Measurements from ENCODE around the gene ANKRD11.
"Not testable (repeated sequence)": the region's sequence is repeated elsewhere in the genome, so short reads cannot be mapped to it uniquely, and the experiment has no call there.

ANKRD11 gene

DNA sequence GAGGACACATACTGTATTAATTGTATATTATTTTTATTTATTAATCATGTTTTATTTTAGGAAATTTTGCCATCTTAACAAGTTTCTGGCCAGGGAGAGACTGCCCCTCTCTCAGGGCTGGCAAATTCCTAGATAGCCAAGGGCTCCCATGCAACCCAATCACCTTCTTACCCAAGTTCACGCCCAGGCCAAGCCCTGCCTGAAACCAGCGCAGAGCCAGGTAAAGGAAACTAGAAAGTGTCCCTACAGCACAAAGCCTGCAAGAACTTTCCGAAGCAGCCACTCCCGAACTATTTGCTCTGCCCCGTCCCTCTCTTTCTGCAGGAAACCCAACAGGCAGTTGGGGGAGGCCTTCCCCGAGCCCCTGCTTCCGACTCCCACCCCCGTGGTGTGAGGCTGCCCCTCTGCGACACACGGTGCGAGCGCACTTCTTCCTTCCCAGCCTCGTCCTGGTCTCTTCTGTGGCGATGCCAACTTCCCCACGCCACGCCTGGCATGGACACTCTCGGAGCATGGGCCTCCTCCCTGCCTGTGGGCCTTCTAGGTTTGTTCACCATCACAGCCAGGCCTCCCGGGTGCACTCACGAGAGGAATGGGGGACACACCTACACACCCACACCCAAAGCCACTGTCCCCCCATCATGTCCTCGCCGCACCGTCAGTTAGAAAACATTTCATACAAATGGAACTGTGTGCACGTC, 172.5 kb downstream of the ANKRD11 start:
- DNase-seq (ENCODE audit: low read depth, low spot score), result no peak

DNA sequence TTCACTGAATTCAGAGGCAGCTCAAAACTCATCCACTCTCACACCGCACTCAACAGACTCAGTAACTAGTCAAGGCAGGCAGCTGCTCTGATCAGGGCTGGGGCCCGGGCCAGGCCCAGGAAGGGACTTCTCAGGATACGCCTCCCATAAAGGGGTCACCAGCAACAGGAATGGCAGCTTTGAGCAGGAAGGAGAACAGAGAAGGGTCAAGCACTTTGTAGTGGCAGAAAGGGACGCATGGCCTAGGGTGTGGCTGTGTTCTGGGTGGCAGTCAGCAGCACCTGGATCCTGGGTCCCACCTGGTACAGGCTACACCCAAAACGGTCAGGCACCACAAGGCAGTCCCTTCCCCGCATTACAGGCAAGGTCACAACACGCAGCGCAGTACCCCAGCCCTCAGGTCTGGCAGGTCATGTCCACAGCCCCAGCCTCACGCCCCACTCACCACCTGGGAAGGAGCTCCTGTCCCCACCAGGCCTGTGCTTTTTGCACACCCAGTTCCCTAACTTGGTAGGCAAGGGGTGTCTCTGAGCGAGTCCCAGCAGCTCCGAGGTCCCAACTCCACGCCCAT, 173.2 kb downstream of the ANKRD11 start:
- no peak for DNase-seq (ENCODE audit: low read depth, low spot score)

- DNase-seq (ENCODE audit: low read depth, low spot score), result no peak
Observed at GRCh38 chr16:89316701-89317100, 173.7 kb downstream of the ANKRD11 start.

DNA sequence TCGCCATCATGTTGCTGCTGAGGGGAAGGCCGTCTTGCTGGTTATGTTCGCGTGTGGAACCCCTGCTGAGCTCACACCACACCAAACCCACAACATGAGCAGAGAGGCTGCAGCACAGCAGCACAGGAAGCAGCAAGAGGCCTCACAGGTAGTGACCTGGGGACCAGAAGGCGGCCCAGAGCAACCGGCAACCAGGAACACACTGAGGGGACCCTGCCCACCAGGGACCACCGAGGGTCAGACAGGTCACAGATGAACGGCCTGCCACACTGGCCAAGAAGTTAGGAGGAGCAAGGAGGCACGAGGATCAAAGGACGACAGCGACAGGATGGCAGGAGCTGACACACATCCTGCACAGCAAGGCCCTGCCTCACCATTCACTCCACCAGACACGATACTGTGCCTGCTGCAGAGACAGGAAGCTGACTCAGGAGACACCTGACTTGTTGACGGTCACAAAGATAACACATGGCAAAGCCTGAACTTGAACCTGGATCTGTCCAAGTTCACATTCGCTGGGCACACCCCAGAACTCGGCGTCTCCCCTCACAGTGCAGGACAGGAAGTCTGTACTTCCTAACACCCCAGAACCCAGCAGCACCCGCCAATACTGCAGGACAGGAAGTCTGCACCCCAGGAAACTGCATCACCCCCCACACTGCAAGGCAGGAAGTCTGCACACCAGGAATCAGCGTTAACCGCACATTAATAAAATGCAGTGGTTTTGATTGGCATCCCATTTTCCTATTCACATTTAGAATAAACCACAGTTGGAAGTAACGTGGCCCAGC, 174.4 kb downstream of the ANKRD11 start:
- peak; percentile 62 for DNase-seq (ENCODE audit: low read depth, low spot score)

GRCh38 chr16:89315271-89315670, 175.1 kb downstream of the ANKRD11 start:
- no peak for DNase-seq (ENCODE audit: low read depth, low spot score)

DNA sequence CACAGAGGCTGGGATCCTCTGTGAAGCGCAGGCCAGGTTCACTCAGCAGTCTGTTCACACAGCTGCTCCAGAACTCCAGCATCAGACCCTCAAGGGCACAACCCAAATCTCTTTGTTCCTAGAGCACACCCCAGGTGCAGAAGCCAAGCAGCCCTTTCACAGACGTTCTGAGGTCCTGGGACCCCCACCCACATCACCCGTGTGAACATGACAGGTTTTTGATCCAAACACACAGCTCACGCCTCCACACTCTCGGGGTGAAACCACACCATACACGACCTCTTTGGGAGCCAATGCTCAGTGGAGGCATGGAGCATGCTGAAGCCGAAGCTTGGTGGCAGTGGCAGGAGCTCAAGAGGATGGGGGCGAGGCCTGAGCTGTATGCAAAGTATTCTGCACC, 175.5 kb downstream of the ANKRD11 start:
- DNase-seq (ENCODE audit: low read depth, low spot score), result no peak

- DNase-seq (ENCODE audit: low read depth, low spot score), result no peak
Observed at GRCh38 chr16:89314357-89314756, 176.0 kb downstream of the ANKRD11 start.

GRCh38 chr16:89313583-89313982, 176.8 kb downstream of the ANKRD11 start:
- DNase-seq (ENCODE audit: low read depth, low spot score), result no peak

- no peak for DNase-seq (ENCODE audit: low read depth, low spot score)
Observed at GRCh38 chr16:89312598-89313299, 177.6 kb downstream of the ANKRD11 start.

DNA sequence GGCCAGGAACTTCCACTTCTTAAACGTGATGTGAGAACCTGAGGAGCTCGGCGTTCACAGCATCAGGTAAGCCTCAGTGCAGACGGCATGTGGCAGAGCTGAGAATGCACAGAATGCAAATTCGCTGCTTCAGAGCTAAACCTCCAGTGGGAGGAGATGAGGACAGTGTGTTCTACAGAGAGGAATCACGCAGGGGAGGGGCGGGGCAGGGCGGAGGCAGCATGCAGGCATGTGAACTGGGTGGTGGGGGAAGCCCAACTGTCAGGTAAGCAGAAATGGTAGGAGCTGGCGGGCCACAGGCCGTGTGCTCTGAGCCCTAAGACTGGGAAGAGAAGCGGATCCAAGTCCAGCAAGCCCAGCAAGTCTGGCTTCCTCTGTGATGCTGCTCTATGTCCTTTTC, 178.2 kb downstream of the ANKRD11 start:
- no peak for DNase-seq (ENCODE audit: low read depth, low spot score)

- DNase-seq (ENCODE audit: low read depth, low spot score), result no peak
Observed at GRCh38 chr16:89311636-89312035, 178.7 kb downstream of the ANKRD11 start.

DNA sequence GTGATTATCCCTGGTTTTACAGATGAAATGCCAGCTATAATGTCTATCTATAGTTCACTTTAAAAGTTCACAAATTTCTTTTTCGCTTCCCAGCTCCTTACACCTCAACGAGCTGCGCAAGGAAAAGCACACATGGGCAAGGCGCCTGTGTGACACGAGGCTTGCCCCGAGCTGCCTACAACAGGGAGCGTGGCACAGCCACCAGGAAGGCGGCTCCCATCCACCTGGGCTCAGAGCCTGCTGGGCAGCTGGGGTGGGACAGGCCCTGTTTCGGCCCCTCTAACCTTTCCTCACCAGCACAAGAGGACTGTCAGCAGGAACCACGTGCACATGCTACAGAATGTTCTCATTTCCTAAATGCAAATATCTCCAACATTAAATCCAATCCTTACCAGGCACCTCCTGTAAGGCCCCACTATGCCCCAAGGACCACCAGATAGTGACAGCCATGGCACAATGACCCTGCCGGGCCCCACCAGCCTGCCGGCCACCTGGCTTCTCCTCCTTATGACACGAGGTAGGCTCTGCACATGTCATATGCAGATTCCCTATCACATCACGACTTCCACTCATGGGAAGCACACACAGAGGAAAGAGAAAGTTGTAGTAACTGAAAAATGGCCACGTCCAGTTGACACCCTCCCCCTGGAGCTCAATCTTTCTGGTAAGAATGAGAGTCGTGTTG, 180.8 kb downstream of the ANKRD11 start:
- no peak for DNase-seq (ENCODE audit: low read depth, low spot score)

DNA sequence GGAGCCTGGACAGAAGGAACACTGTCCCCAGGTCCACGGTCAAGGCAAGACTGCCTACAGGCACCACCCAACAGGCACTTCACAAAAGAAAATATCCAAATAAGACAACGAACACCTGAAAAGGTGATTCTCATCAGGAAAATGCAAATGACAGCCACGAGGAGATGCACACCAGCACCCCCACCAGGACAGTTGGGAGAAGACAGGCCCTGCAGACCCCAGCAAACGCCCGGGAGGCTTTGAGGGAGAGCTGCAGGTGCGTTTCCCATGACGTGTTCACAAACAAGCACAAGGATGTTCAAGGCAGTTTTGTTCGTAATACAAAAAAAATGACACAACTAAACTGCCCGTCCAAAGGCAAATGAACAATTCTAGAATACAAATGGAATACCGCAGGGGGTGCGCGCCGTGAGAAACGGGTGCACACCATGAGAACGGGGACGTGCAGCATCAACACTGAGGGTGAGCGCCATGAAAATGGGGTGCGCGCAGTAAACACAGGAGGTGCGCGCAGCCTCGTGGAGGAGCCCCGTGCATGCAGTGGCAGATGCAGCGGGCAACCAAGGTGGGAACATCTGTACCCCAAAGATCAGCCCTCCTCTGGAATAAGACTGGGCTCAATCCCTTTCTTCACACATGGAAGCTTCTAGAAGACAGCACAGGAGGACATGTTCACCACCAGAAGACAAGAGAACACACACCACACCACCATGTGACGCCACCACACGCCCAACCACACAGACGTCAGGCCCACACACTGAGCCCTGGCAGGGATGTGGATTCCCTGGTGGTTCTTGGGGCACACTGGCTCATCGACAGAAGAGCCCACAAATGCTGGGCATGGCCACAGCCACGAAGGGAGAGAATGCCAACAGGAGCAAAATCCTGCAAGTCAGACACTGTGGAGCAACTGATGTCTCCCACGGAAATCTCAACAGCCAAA, 181.7 kb downstream of the ANKRD11 start:
- no peak for DNase-seq (ENCODE audit: low read depth, low spot score)

- no peak for DNase-seq (ENCODE audit: low read depth, low spot score)
Observed at GRCh38 chr16:89307421-89307805, 182.9 kb downstream of the ANKRD11 start.

DNA sequence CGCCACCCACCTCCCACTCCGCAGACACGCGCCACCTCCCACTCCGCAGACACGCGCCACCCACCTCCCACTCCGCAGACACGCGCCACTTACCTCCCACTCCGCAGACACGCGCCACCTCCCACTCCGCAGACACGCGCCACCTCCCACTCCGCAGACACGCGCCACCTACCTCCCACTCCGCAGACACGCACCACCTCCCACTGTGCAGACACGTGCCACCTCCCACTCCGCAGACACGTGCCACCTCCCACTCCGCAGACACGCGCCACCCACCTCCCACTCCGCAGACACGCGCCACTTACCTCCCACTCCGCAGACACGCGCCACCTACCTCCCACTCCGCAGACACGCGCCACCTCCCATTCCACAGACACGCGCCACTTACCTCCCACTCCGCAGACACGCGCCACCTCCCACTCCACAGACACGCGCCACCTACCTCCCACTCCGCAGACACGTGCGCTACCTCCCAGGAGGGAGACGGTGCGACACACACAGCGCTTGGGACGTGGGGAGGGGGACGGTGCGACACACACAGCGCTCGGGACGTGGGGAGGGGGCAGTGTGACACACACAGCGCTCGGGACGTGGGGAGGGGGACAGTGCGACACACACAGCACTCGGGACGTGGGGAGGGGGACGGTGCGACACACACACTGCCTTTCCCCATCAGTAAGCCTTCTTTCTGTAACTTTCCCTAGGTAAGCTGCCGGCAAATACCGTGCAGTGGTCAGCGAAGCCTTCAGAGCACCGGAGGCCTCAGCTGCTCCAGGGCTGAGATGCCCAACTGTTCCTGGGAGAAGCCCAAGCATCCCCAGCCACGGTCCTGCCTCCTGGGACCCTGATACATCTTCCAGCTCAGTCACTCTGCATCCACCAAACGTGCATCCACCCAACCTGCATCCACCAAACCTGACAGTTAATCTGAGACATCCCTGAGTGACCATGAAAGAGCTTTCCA, 183.6 kb downstream of the ANKRD11 start:
- not testable (repeated sequence) for DNase-seq (ENCODE audit: low read depth, low spot score)

DNA sequence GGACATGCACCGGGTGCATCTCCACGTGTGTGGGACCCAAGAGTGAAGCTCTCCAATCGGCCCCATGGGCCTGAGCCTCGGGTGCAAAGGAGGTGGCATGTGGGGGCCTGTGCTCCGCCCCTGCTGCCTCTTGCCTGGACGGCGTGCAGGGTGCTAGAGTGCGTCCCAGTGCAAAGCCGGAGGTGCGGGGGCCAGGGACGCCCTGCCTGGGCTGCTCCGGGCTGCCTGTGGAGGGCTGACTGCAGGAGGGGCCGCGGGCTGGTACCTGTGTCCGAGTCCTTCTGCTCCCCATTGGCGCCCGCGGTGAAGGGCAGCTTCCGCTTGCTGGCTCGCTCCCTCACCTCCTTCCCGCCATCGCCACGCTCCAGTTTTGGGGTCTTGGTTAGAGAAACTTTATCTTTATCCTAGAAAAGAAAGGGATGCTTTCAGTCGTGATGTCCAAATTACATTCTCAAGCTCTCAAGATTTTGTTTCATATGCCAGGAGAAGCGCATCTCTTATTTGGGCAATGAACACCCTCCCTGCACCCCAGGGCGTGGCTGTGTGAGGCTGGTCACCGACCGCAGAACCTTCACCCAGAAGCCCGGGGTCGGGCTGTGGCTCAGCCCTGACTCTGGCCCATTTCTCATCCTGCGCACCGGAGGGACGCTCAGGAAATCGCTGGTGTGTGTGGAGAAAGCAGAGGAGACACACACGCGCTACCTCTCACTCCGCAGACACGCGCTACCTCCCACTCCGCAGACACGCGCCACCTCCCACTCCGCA, 185.2 kb downstream of the ANKRD11 start:
- DNase-seq (ENCODE audit: low read depth, low spot score), result no peak

GRCh38 chr16:89304181-89304851, 186.0 kb downstream of the ANKRD11 start:
- no peak for DNase-seq (ENCODE audit: low read depth, low spot score)

DNA sequence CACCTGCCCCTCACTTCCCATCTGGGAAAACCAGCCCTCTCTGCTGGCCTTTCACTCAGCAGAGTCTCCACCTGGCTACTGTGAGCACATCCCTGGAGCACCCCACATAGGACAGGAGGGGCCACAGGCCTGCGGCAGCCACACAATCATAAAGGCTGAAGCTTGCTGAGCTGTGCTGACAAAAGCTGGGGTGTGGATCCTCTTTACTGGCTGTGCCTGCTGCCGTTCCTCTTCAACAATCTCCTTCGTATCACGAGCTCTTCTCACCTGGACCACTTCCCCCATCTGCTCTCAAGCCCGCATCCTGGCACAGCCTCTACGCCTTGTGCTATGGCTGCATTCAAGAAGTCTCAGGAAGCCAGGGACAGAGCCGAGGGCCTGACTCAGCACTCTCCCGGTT, 186.7 kb downstream of the ANKRD11 start:
- DNase-seq (ENCODE audit: low read depth, low spot score), result no peak
